ENCODE results near the gene KCTD17. TPM values are rescaled to one million over a fixed set of nuclear protein-coding genes. Genes with fewer than 3 reads are reported as not detected.

The KCTD17 gene
- total and polyA plus RNA-seq, 2 of the 13 experiments (the other 11 are each of a cell fraction or from before 2014, with no cell fraction given) = 5.3 to 11.7 TPM

DNA sequence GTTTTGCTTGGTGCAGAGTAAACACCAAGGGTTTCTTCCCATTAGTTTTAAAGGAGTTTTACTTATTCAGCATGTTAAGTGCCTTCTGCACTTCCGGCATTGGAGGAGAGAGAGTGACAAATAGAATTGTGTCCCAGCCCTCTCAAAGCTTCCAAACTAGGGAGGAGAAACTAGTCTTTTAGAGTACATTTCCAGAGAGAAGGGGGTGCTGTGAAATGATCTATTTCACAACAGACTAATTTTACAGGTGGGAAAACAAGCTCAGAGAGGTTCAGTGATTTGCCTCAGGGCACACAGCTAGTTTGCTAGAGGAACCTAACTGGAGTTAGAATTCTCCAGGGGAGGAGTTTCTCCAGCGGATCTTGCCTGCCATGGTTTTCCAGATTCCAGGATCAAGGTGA lies 19.4 kb upstream of the KCTD17 start (continued):
- no peak; the same call in 1 of the 2 replicates for TF ChIP-seq ZNF710 (CRISPR knock-in tag; IDR thresholded peaks at IDR 0.05; ENCODE audit: borderline replicate concordance)
- TF ChIP-seq ZNF446 (CRISPR knock-in tag; IDR thresholded peaks at IDR 0.05) = no peak
- TF ChIP-seq SETDB1 (CRISPR knock-in tag; IDR thresholded peaks at IDR 0.05; ENCODE audit: borderline replicate concordance) = no peak
- TF ChIP-seq ELF3 (CRISPR knock-in tag; IDR thresholded peaks at IDR 0.05) = 0 out of 2 replicates have a peak, but pooled peaks have one; percentile 7
- no peak for TF ChIP-seq PBX3 (CRISPR knock-in tag; IDR thresholded peaks at IDR 0.05; ENCODE audit: borderline replicate concordance)
- no peak for TF ChIP-seq ZNF205 (CRISPR knock-in tag; IDR thresholded peaks at IDR 0.05)
- TF ChIP-seq, protein P1, sequence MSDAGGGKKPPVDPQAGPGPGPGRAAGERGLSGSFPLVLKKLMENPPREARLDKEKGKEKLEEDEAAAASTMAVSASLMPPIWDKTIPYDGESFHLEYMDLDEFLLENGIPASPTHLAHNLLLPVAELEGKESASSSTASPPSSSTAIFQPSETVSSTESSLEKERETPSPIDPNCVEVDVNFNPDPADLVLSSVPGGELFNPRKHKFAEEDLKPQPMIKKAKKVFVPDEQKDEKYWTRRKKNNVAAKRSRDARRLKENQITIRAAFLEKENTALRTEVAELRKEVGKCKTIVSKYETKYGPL (CRISPR knock-in tag; IDR thresholded peaks at IDR 0.05) = no peak
- TF ChIP-seq TOE1 (CRISPR knock-in tag; IDR thresholded peaks at IDR 0.05) = 0 out of 2 replicates have a peak, but pooled peaks have one; percentile 32
- TF ChIP-seq SIN3A (IDR thresholded peaks at IDR 0.05; ENCODE audit: borderline replicate concordance, low read depth, low read length) = peak; percentile 13; the same call in 1 of the 2 replicates
- TF ChIP-seq NCOA5 (CRISPR knock-in tag; IDR thresholded peaks at IDR 0.05) = no peak
- no peak for TF ChIP-seq MBNL3 (CRISPR knock-in tag; conservative IDR thresholded peaks at IDR 0.05)
- no peak for TF ChIP-seq ZNF101 (CRISPR knock-in tag; IDR thresholded peaks at IDR 0.05; ENCODE audit: borderline replicate concordance, low read depth)
- TF ChIP-seq PRDM10 (CRISPR knock-in tag; IDR thresholded peaks at IDR 0.05; ENCODE audit: low read depth) = 0 out of 2 replicates have a peak, but pooled peaks have one; percentile 5
- no peak for TF ChIP-seq UBTF (CRISPR knock-in tag; IDR thresholded peaks at IDR 0.05)
- 0 out of 2 replicates have a peak, but pooled peaks have one; percentile 38 for TF ChIP-seq KAT7 (CRISPR knock-in tag; IDR thresholded peaks at IDR 0.05; ENCODE audit: borderline replicate concordance)
- TF ChIP-seq RFX5 (IDR thresholded peaks at IDR 0.05; ENCODE audit: low read depth, low read length) = no peak
